ENCODE data around the gene HHIPL1. TPM values are rescaled to one million over a fixed set of nuclear protein-coding genes. Genes with fewer than 3 reads are reported as not detected.

The HHIPL1 gene
- total and polyA plus RNA-seq, 4 experiments from 2014 or later: 0.35 to 0.42 TPM; not detected in 2

Other genes starting within 250 kb of the HHIPL1 start
- 10 to 100 TPM; 62.1 to 66.9 TPM for gene SETD3, start 164.3 kb upstream of the HHIPL1 start, total RNA-seq
- gene SETD3, start 164.3 kb upstream of the HHIPL1 start, polyA plus RNA-seq: 10 to 100 TPM; 37.4 to 49.4 TPM
- 10 to 100 TPM; 77.1 to 83.4 TPM for gene CCNK, start 163.7 kb upstream of the HHIPL1 start, total RNA-seq
- 10 to 100 TPM in 1 of 2 donors, 1 to 10 TPM in 1; 7.0 to 20.2 TPM for gene CCNK, start 163.7 kb upstream of the HHIPL1 start, polyA plus RNA-seq
- 10 to 100 TPM; 14.1 to 14.4 TPM for gene CCDC85C, start 40.9 kb upstream of the HHIPL1 start, total RNA-seq
- gene CCDC85C, start 40.9 kb upstream of the HHIPL1 start, polyA plus RNA-seq: 1 to 10 TPM in 1 of 2 donors, under 1 TPM in 1; 0.36 to 1.8 TPM
- gene CYP46A1, start 39.2 kb downstream of the HHIPL1 start, total RNA-seq: under 1 TPM; 0.15 to 0.36 TPM
- gene CYP46A1, start 39.2 kb downstream of the HHIPL1 start, polyA plus RNA-seq: not detected
- under 1 TPM; 0.22 to 0.23 TPM for gene EML1, start 148.3 kb downstream of the HHIPL1 start, total RNA-seq
- gene EML1, start 148.3 kb downstream of the HHIPL1 start, polyA plus RNA-seq: not detected